AG09309 (cell line): ENCODE results near the gene BMP8B.

Experiments used
- DNase-seq: peaks from one replicate; pipeline ENCODE4 v3.0.0-alpha.2; 2010; ENCODE audit warnings: low read depth
- H3K4me3 ChIP-seq: 2 replicates; pipeline ENCODE4 v1.5.1; 2011; ENCODE audit warnings: mild to moderate bottlenecking, low read depth, low read length, moderate library complexity; ENCODE audit not compliant: control insufficient read depth
- TF ChIP-seq, protein P1 (sequence below): IDR thresholded peaks from 2 replicates; pipeline ENCODE4 v1.5.1; 2011; ENCODE audit warnings: mild to moderate bottlenecking, low read depth, low read length, inconsistent platforms; ENCODE audit not compliant: insufficient read depth, control insufficient read depth; ENCODE audit errors: missing control alignments

The BMP8B gene

DNA sequence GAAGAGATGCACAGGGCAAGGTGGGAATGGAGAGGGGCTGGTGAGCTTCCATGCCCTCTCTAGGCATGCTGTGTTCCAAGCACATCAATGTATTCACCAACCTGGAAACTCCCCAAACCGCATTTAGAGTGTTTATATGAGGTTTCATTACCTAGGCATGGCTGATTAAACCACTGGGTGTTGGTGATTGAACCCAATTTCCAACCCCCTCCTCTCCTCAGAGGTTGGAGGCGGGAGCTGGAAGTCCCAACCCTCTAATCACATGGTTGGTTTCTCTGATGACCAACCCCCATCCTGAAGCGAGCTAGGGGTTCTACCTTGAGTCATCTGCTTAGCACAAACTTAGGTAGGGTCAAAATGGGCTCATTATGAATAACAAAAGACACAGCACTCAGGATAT, 52.9 kb downstream of the BMP8B start:
- no peak overlapping the region for H3K4me3 ChIP-seq
- TF ChIP-seq, protein P1, sequence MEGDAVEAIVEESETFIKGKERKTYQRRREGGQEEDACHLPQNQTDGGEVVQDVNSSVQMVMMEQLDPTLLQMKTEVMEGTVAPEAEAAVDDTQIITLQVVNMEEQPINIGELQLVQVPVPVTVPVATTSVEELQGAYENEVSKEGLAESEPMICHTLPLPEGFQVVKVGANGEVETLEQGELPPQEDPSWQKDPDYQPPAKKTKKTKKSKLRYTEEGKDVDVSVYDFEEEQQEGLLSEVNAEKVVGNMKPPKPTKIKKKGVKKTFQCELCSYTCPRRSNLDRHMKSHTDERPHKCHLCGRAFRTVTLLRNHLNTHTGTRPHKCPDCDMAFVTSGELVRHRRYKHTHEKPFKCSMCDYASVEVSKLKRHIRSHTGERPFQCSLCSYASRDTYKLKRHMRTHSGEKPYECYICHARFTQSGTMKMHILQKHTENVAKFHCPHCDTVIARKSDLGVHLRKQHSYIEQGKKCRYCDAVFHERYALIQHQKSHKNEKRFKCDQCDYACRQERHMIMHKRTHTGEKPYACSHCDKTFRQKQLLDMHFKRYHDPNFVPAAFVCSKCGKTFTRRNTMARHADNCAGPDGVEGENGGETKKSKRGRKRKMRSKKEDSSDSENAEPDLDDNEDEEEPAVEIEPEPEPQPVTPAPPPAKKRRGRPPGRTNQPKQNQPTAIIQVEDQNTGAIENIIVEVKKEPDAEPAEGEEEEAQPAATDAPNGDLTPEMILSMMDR: no peak
- no peak for DNase-seq

DNA sequence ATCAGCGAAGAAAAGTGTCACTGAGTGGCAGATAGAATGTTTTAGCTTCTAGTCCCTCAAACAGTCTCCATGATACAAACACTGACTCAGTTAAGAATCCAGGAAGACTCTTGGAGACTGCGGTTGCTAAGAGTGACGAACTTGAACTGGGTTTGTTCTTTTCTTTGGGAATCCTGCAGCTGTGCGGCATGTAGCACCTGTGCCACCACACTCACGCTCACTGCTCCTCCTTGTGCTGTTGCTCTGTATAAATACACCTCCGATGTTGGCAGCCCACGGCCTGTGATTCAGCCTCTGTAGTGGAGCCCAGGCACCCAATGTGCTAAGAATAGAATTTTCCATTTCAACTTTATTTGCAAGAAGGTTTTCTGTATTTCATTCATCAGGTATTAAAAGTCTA, 55.5 kb downstream of the BMP8B start:
- H3K4me3 ChIP-seq: no peak overlapping the region
- TF ChIP-seq, protein P1: no peak
- DNase-seq: no peak

DNA sequence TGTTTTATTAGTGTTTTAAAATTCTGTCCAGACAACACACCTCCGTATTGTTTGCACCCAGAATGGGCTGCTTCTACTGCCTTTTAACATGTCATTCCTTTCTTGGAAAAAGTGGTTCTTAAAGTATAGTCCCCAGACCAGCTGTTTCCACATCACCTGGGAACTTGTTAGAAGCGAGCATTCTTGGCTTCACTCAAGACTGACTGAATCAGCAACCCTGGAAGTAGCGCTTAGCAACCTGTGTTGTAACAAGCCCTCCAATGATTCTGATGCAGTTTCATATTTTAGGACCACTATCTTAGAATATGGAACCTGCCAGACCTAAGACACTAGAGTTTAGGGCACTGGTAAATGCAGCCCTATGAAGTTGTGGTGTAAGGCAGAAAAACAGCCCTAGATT, 55.9 kb downstream of the BMP8B start:
- TF ChIP-seq, protein P1: no peak
- no peak for DNase-seq
- no peak overlapping the region for H3K4me3 ChIP-seq

DNA sequence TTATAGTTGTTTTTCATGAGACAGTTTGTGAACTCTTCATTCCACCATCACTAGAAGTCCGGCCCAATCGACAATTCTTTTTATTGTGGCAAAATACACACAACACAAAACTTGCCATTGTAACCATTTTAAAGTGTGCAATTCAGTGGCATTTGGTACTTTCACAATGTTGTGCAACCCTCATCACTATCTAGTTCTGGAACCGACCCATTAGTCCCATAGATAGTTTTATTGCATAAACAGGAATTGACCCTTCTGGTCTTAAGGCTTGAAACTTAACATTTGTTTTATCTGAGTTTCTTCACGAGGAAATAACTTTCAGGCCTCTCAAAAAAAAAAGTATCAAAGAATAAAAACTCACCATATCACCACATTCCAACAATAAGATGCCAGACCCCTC, 58.8 kb downstream of the BMP8B start:
- DNase-seq: no peak
- TF ChIP-seq, protein P1: no peak
- H3K4me3 ChIP-seq: no peak overlapping the region

DNA sequence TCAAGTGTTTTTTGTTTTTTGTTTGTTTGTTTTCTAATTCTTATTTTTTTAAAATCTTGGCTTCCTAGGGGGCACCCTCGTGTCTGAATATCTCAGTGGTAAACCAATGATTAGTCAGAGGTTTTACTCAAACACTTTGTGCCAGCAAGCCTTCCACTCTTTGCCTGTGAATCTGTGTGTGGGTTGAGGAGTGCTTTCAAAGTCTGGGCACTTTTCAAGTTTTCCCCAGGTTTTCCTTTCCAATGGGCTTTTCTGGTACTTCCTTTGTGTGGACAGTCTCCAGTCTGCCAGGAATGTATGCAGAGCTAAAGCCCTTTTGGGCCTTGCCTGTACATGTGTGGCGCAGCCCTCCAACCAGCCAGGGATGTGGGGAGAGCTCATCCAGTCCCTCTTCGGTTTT, 59.6 kb downstream of the BMP8B start:
- TF ChIP-seq, protein P1: no peak
- no peak overlapping the region for H3K4me3 ChIP-seq
- no peak for DNase-seq

DNA sequence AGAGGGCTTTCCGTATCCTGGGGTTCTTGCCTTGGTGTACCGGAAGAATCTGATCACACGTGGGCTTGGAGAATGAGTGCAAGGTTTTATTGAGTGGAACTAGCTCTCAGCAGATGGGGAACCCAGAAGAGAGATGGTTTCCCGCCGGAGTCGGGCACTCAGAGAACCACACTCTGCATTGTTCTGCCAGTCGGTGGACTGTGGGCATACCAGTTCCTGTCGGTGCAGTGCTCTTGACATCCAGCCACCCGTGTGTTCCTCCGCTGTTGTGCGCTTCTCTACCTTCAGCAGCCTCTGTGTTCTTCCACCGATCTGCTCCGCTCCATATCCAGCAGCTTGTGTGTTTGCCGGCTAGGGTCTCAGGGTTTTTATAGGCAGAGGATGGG, 60.7 kb downstream of the BMP8B start:
- TF ChIP-seq, protein P1: no peak
- H3K4me3 ChIP-seq: no peak overlapping the region
- no peak for DNase-seq
